Neuronal stem cell (in vitro differentiated cells): ENCODE measurements around the gene LSAMP.

Experiments
- DNase-seq: peaks from one replicate; pipeline ENCODE4 v3.0.0-alpha.2; 2013; ENCODE audit warnings: low spot score
- H2AFZ ChIP-seq: one replicate; pipeline ENCODE4 v1.6.1; 2013; ENCODE audit warnings: mild to moderate bottlenecking, low read length, inconsistent platforms
- H2AK5ac ChIP-seq: 2 replicates; pipeline ENCODE4 v1.6.1; 2013; ENCODE audit warnings: low read depth, mild to moderate bottlenecking, inconsistent platforms, low read length, moderate library complexity, mixed read lengths
- H2BK120ac ChIP-seq: 2 replicates; pipeline ENCODE4 v1.6.1; 2013; ENCODE audit warnings: low read depth, mild to moderate bottlenecking, inconsistent platforms, low read length, moderate library complexity, mixed read lengths
- H2BK12ac ChIP-seq: one replicate; pipeline ENCODE4 v1.6.1; 2013; ENCODE audit warnings: low read length, inconsistent platforms
- H2BK15ac ChIP-seq: 2 replicates; pipeline ENCODE4 v1.6.1; 2013; ENCODE audit warnings: mild to moderate bottlenecking, low read length, inconsistent platforms, mixed read lengths
- H2BK5ac ChIP-seq: one replicate; pipeline ENCODE4 v1.6.1; 2013; ENCODE audit warnings: inconsistent platforms, mild to moderate bottlenecking, low read length, moderate library complexity
- H3K14ac ChIP-seq: one replicate; pipeline ENCODE4 v1.6.1; 2013; ENCODE audit warnings: low read length, inconsistent platforms
- H3K18ac ChIP-seq: 2 replicates; pipeline ENCODE4 v1.6.1; 2013; ENCODE audit warnings: low read length, inconsistent platforms
- H3K23ac ChIP-seq: 2 replicates; pipeline ENCODE4 v1.6.1; 2013; ENCODE audit warnings: low read depth, mild to moderate bottlenecking, mixed read lengths, low read length, inconsistent platforms; ENCODE audit not compliant: poor library complexity
- H3K27ac ChIP-seq: replicated peaks from 3 replicates; pipeline ENCODE4 v1.5.1; 2013; ENCODE audit warnings: low read length, inconsistent platforms
- H3K27me3 ChIP-seq, 3 experiments: 2 replicates each; pipeline ENCODE4 v1.6.1; 2013; ENCODE audit warnings: low read length in 3 of 3, mild to moderate bottlenecking in 2 of 3, inconsistent platforms in 1 of 3, low read depth in 1 of 3, mixed read lengths in 1 of 3, moderate library complexity in 1 of 3; ENCODE audit not compliant: control insufficient read depth in 3 of 3, insufficient read depth in 3 of 3
- H3K36me3 ChIP-seq, 2 donors: replicated peaks in 1 of 2; 2 replicates each; pipeline ENCODE4 v1.6.1; 2013; ENCODE audit warnings: low read length in 2 of 2; ENCODE audit not compliant: control insufficient read depth in 2 of 2, insufficient read depth in 2 of 2
- H3K4ac ChIP-seq: 2 replicates; pipeline ENCODE4 v1.6.1; 2013; ENCODE audit warnings: inconsistent platforms, mild to moderate bottlenecking, low read length, moderate library complexity
- H3K4me1 ChIP-seq, 2 donors: 1 replicate in 1 of 2; 2 replicates in 1 of 2; pipeline ENCODE4 v1.6.1; 2013; ENCODE audit warnings: low read length in 2 of 2, low read depth in 1 of 2; ENCODE audit not compliant: control insufficient read depth in 2 of 2, insufficient read depth in 1 of 2
- H3K4me2 ChIP-seq: one replicate; pipeline ENCODE4 v1.6.1; 2013; ENCODE audit warnings: mild to moderate bottlenecking, low read length, inconsistent platforms; ENCODE audit not compliant: insufficient read depth, poor library complexity, severe bottlenecking
- H3K4me3 ChIP-seq, 2 donors: 2 replicates each; pipeline ENCODE4 v1.5.1; 2013; ENCODE audit warnings: low read length in 2 of 2, mild to moderate bottlenecking in 2 of 2, inconsistent platforms in 1 of 2, moderate library complexity in 1 of 2
- H3K79me1 ChIP-seq: one replicate; pipeline ENCODE4 v1.6.1; 2013; ENCODE audit warnings: low read depth, mild to moderate bottlenecking, inconsistent platforms, low read length, moderate library complexity
- H3K9ac ChIP-seq: one replicate; pipeline ENCODE4 v1.6.1; 2013; ENCODE audit warnings: mild to moderate bottlenecking, low read depth, low read length, inconsistent platforms; ENCODE audit not compliant: poor library complexity
- H3K9me3 ChIP-seq, 2 donors: replicated peaks in 1 of 2; 2 replicates each; pipeline versions ENCODE3 to v1.6.1; 2013; ENCODE audit warnings: low read length in 2 of 2, mild to moderate bottlenecking in 2 of 2, inconsistent platforms in 1 of 2, low read depth in 1 of 2, mixed read lengths in 1 of 2, moderate library complexity in 1 of 2; ENCODE audit not compliant: control insufficient read depth in 2 of 2, insufficient read depth in 1 of 2
- H4K8ac ChIP-seq: one replicate; pipeline ENCODE4 v1.6.1; 2013; ENCODE audit warnings: low read depth, mild to moderate bottlenecking, inconsistent platforms, low read length, moderate library complexity
- H4K91ac ChIP-seq: one replicate; pipeline ENCODE4 v1.6.1; 2013; ENCODE audit warnings: low read length, low read depth, mild to moderate bottlenecking, inconsistent platforms; ENCODE audit not compliant: poor library complexity
- WGBS, 2 donors: extraction: QIAGEN DNeasy Blood & Tissue Kit; methylation state at CpG; one replicate each; pipeline ENCODE4 v1.1.7; 2013; ENCODE audit warnings: missing lambda C conversion rate in 2 of 2, mixed read lengths in 1 of 2; ENCODE audit not compliant: insufficient read length in 2 of 2, insufficient replicate concordance in 1 of 2; ENCODE audit errors: extremely low coverage in 2 of 2; 5-methylcytosine and 5-hydroxymethylcytosine counted together

LSAMP gene

DNA sequence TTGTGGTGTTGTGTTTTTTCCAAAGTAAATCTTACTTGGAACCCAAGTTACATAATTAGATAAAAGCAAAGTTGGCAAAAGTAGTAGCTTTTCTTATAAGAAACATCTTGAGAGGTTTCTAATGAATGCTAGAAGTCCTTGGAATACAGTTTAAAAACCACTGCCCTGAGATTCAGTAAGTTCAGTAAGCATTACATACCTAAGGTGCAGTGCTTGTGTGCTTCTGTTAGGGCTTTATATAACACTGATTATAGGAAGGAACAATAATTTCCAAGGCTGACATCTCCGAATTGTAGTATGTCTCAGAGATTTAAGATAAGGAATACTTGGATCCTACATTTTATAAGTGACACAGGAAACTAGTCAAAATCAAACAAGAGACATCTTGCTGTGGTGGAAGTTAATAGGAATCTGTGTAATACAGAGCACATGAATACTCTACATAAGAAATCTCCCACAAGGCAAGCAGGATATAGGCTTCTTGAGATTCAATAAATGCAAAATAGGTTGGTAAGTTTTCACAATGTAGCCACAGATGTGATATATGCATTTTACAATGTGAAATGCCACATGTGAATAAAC, 268.2 kb downstream of the LSAMP start:
- H3K27me3 ChIP-seq, result no peaks in the 10 kb centered on the region
- H3K4me3 ChIP-seq, result no peak overlapping the region
- H3K79me1 ChIP-seq, result no peaks in the 10 kb centered on the region
- no peak overlapping the region for H2AK5ac ChIP-seq
- no peak overlapping the region for H3K4ac ChIP-seq
- no peaks in the 10 kb centered on the region for H3K36me3 ChIP-seq
- H3K9me3 ChIP-seq, result no peaks in the 10 kb centered on the region
- no peak overlapping the region for H2BK5ac ChIP-seq
- no peak overlapping the region for H3K4me2 ChIP-seq
- no peak overlapping the region for H2BK15ac ChIP-seq
- no peak overlapping the region for H2BK12ac ChIP-seq
- no peak overlapping the region for H3K23ac ChIP-seq
- H2AFZ ChIP-seq, result no peak overlapping the region
- no peak overlapping the region for H2BK120ac ChIP-seq
- no peak for DNase-seq
- H3K4me1 ChIP-seq, result peaks cover 0 to 3% of the 10 kb centered on the region in 2 donors
- no peak overlapping the region for H4K8ac ChIP-seq
- no peak overlapping the region for H3K14ac ChIP-seq
- no peak overlapping the region for H3K9ac ChIP-seq
- no CpG with 5 or more reads among the region's 1 CpG for WGBS, 2 donors
- H4K91ac ChIP-seq, result no peak overlapping the region
- H3K27ac ChIP-seq, result no peak overlapping the region
- H3K18ac ChIP-seq, result no peak overlapping the region

DNA sequence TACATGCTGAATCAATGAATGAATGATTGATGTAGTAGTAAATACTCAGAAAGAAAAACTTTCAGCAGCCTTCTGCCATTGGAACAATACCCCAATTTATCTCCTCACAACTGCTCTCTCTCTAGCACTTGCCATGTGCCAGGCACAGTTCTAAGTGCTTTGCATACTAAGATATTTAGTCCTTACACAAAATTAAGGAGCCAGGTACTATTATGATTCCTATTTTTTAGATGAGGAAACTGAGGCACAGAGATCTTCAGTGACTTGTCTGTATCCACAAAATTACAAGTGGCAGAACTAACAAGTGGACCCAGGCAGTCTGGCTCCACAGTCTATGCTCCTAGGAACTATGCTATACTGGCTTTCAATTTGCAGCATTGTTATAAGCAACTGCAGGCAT, 279.2 kb downstream of the LSAMP start:
- no peak overlapping the region for H2AFZ ChIP-seq
- H3K9ac ChIP-seq, result no peak overlapping the region
- H4K91ac ChIP-seq, result no peak overlapping the region
- H3K14ac ChIP-seq, result no peak overlapping the region
- H3K4me3 ChIP-seq, result no peak overlapping the region
- no peak overlapping the region for H3K18ac ChIP-seq
- no peak overlapping the region for H4K8ac ChIP-seq
- no peak for DNase-seq
- H3K4me1 ChIP-seq, result peaks cover 0 to 6% of the 10 kb centered on the region in 2 donors
- H3K27ac ChIP-seq, result no peak overlapping the region
- no peak overlapping the region for H3K4me2 ChIP-seq
- no peak overlapping the region for H2AK5ac ChIP-seq
- no peak overlapping the region for H2BK12ac ChIP-seq
- no peak overlapping the region for H2BK120ac ChIP-seq
- no peak overlapping the region for H2BK15ac ChIP-seq
- H3K79me1 ChIP-seq, result no peaks in the 10 kb centered on the region
- no peak overlapping the region for H3K4ac ChIP-seq
- H3K23ac ChIP-seq, result no peak overlapping the region
- H2BK5ac ChIP-seq, result no peak overlapping the region
- no peaks in the 10 kb centered on the region for H3K27me3 ChIP-seq
- H3K36me3 ChIP-seq, result no peaks in the 10 kb centered on the region
- no peaks in the 10 kb centered on the region for H3K9me3 ChIP-seq

DNA sequence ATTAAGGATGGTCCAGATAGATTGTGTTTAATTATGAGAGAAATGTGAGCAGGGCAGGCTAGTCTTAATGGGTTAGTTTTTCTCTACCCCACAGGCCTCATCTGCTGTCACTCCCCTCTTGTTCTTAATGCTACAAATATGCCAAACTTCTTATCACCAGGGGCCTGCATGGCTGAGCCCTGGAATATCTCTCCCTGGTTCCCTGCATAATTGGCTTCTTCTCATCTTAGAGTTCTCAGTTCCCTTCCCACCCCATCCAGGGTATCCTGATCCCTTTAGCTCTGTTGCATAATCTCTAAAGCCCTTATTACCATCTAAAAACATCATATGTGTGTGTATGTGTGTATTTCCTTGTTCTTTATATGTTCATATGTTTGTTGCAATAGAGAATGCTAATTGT, 279.6 kb downstream of the LSAMP start:
- no peak overlapping the region for H4K91ac ChIP-seq
- H2BK15ac ChIP-seq, result no peak overlapping the region
- H2BK120ac ChIP-seq, result no peak overlapping the region
- no peak overlapping the region for H3K4me3 ChIP-seq
- H3K36me3 ChIP-seq, result no peaks in the 10 kb centered on the region
- no peaks in the 10 kb centered on the region for H3K9me3 ChIP-seq
- no peak overlapping the region for H2AFZ ChIP-seq
- no peak overlapping the region for H2AK5ac ChIP-seq
- H3K27ac ChIP-seq, result no peak overlapping the region
- no peak overlapping the region for H3K9ac ChIP-seq
- no peak for DNase-seq
- no peaks in the 10 kb centered on the region for H3K79me1 ChIP-seq
- H3K23ac ChIP-seq, result no peak overlapping the region
- no peak overlapping the region for H3K14ac ChIP-seq
- no peak overlapping the region for H2BK12ac ChIP-seq
- no peaks in the 10 kb centered on the region for H3K27me3 ChIP-seq
- H3K4me2 ChIP-seq, result no peak overlapping the region
- no peak overlapping the region for H3K18ac ChIP-seq
- no peak overlapping the region for H3K4ac ChIP-seq
- H3K4me1 ChIP-seq, result peaks cover 0 to 6% of the 10 kb centered on the region in 2 donors
- H2BK5ac ChIP-seq, result no peak overlapping the region
- H4K8ac ChIP-seq, result no peak overlapping the region

DNA sequence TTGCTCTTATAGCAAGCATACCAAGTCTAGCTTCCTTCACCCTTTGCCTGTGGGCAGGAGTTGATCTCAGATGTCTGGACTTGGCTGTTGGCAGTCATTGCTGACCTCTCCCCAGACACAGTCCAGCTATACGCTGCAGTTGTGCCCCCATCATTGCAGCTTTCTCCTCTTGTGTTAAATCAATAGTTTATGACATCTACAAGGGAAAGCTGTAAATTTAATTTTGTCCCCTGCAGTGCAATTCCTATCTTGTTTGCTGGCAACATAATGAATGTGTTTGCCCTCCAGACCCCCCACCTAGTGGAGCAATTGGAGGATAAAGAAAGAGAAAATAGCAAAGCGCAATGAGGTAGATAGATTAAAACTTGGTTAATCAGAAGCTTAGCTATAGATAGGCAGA, 280.2 kb downstream of the LSAMP start:
- no peak overlapping the region for H4K91ac ChIP-seq
- H3K18ac ChIP-seq, result no peak overlapping the region
- H3K23ac ChIP-seq, result no peak overlapping the region
- H2BK15ac ChIP-seq, result no peak overlapping the region
- no peaks in the 10 kb centered on the region for H3K36me3 ChIP-seq
- no peaks in the 10 kb centered on the region for H3K9me3 ChIP-seq
- no peak overlapping the region for H4K8ac ChIP-seq
- H2AFZ ChIP-seq, result no peak overlapping the region
- H2AK5ac ChIP-seq, result no peak overlapping the region
- no peaks in the 10 kb centered on the region for H3K79me1 ChIP-seq
- H3K4me3 ChIP-seq, result no peak overlapping the region
- no peak overlapping the region for H3K4me2 ChIP-seq
- no peak overlapping the region for H2BK120ac ChIP-seq
- peaks cover 0 to 6% of the 10 kb centered on the region in 2 donors for H3K4me1 ChIP-seq
- DNase-seq, result no peak
- no peak overlapping the region for H2BK12ac ChIP-seq
- H3K27ac ChIP-seq, result no peak overlapping the region
- H3K27me3 ChIP-seq, result no peaks in the 10 kb centered on the region
- WGBS, 2 donors, result no CpG with 5 or more reads among the region's 2 CpGs
- H2BK5ac ChIP-seq, result no peak overlapping the region
- H3K9ac ChIP-seq, result no peak overlapping the region
- H3K14ac ChIP-seq, result no peak overlapping the region
- H3K4ac ChIP-seq, result no peak overlapping the region
